DMS114 treated with DMSO at 0.1 percent for 48 hours (cell line): Measurements from ENCODE around the gene HDDC2.

ENCODE experiments used
- DNase-seq: peaks from one replicate; lab custom pipeline; 2025; ENCODE audit not compliant: unreplicated experiment; lab: John Stamatoyannopoulos, UW

The HDDC2 gene

DNA sequence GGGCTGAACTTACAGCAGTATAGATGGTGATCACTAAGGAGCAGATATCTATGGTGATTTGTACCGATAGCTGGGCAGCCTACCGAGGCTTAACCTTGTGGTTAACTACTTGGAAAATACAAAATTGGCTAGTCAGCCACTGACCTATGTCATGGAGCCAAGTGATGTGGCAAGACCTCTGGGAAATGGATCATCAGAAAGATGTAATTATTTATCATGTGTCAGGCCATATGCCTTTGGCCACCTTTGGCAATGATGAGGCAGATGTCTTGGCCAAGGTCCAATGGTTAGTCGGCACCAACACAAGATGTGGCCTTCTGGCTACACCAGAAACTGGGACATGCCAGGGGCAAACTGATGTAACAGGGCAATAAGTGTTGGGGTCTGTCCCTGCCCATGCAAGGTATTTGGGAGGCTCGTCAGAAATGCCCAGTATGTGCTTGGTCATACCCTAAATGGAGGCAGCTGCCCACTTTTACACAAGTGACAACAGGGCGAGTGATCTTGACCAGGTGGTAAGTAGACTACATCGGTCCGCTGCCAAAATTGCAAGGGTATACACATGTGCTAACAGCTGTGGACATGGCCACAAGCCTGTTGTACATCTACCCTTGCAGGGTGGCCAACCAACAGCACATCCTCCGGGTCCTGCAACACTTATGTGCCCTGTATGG, 30.1 kb downstream of the HDDC2 start:
- no peak for DNase-seq

DNA sequence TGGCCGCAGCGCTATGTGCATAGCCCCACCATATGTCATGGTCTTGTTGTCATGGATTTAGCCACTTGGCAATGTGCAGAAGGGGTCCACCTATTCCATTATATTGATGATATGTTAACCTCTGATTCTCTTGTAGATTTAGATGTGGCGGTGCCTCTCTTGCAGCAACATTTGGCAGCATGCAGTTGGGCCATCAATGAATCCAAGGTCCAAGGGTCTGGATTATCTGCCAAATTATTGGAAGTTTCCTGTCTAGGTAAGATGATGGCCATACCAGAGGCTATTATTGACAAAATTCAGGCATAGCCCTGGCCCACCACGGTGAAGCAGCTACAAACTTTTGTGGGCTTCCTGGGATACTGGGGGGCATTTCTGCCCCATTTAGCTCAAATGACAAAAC, 31.4 kb downstream of the HDDC2 start:
- DNase-seq, result no peak

GRCh38 chr6:125269328-125269985, 32.3 kb downstream of the HDDC2 start:
- no peak for DNase-seq

DNA sequence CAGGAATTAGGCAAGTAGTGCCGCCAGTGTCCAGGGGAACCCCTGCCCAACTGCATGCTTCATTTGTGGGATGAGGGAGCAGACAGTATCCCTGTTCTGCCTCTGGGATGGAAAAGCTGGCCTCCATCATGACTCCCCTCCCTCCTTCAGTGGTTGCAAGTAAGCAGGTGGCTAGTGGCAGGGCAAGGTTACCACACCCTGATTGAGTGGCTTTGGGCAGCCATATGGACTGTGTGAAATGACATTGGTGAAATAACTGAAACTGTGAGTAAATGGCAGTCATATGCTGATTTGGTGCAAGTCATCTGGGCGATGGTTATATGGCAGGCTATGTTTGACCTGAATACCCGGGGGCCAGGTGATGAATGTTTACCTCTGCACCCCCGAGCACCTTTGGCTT, 33.0 kb downstream of the HDDC2 start:
- no peak for DNase-seq

GRCh38 chr6:125267806-125268523, 33.8 kb downstream of the HDDC2 start:
- no peak for DNase-seq

DNA sequence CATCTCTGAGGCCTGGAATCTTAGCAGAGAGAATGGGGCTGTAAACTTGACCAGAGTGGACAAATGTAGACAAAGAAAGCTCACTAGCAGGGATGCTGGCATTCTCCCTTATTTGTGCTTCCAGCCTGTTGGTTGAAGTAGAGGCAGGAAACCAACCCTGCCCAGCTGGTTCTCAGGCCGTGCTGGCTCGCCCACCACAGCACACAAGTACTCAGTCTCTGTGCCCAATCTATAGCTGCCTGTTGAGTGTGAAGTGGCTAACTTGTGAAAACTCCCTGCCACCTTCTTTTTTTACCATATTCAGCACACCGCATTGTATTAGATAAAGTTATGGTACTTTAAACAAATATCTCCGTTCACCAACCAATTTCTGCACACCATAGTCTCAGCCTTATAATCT, 37.3 kb downstream of the HDDC2 start:
- no peak for DNase-seq

DNA sequence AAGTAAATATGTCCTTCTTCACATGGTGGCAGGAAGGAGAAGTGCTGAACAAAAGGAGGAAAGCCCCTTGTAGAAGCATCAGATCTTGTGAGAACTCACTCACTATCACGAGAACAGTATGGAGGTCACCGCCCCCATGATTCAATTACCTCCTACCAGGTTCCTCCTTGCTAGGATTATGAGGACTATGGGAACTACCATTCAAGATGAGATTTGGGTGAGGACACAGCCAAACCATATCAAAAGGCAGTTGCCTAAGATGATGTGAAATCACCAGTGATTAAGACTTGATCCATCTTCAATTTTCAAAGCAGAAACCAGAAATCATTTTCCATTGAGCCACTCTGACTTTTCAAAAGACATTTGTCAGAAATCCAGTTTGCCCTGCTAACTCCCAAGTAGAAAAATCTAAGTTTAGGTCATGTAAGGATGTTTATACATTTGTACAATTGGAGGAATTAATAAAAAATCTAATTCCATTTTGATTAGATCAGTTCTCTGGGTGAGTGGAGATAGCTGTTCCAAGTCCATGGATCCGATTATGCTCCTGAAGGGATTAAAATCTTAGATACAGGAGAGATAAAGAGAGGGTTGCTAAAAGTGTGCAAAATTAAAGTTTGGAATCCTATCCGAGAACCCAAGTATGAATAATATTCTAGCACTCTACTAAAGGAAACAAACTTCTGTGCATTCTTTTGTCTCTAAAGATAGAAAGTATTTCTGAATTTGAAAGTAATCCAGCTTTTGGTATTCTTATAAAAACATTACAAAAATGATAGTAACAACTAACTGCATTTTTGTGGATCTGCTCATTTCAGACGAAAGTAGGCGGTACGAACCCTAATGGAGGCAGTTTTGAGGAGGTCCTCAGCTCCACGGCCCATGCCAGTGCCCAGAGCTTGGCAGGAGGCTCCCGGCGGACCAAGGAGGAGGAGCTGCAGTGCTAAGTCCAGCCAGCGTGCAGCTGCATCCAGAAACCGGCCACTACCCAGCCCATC, 39.5 kb downstream of the HDDC2 start:
- DNase-seq, result no peak

DNA sequence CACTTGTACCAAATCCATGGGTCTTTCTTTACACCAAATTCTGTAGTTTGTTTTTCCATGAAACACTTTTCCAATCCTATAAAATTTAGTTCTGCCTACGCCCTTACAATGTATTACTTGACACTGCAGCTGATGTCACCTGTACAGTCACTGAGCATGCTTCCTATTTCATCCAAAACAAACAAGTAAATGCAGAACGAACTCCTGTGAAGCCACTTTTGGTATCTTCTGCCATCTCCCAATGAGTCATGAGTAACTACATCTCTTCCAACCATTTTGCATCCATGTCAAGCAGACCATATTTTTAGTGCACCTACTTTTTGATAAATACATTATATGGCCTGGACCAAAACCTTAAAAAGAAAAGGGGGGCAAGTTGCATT, 42.4 kb downstream of the HDDC2 start:
- no peak for DNase-seq

DNA sequence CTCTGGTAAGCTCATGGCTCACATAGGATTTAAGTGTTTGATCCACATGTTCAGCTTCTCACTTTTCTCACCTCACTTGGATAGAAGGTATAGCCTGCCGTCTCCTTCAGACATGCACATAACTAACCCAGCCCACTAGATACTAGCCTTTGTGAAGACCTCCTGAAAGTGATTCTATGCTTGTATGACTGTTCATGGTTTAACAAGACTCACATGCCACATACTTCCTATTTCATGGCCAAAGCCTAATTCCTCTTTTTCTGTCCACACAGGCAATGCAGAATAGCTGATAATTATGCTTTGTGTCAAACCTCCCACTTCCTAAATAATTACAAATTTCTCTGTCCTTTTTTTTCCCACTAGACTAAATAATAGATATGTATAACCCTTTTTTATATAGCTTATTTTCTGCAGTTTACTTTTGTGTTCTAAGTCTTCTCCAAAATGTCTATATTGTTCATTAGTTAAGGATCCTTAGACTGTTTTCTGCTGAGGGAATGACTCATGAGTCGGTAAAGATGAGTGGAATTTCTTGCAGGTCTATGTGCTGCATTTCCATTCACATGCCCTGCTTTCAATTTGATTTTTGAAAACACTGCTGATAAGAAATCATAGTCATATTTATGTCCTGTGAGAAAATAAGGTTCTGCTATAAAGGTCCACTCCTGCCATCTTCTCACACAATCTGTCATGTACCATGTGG, 43.0 kb downstream of the HDDC2 start:
- DNase-seq, result no peak

DNA sequence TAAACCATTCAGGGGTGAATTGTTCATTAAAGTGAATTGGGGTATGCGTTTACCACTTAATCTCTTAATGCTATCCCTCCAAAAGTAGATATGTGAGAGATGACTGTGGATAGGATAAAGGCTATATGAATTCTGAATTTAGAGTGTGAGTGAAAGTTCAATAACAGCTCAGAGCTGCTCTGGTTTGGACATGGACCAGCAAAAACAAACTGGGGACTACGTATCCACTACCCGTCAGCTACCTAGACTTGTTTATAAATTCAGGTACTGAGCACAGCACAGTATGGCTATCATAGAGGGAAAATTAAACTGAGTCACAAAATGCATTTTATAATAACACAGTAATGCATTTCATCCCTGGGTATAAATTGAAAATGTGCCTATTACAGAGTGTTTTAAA, 44.4 kb downstream of the HDDC2 start:
- DNase-seq, result no peak

DNA sequence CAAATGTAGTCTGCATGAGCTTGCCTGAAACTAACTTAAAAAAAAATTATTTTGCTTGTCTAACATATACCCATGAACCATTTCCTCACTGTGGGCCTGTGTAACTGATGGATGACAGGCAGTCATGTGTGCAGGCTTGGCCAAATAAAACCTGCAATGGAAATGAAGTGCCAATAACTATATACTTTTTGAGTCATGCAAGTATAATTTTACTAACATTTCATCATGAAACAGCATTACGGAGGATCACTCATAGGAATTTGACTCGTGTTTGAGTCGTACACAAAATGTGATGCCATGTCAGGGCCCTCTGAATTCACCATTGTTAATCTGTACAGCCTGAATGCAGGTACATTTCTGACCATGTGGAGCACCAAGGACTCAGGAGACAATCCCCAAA, 46.6 kb downstream of the HDDC2 start:
- no peak for DNase-seq

DNA sequence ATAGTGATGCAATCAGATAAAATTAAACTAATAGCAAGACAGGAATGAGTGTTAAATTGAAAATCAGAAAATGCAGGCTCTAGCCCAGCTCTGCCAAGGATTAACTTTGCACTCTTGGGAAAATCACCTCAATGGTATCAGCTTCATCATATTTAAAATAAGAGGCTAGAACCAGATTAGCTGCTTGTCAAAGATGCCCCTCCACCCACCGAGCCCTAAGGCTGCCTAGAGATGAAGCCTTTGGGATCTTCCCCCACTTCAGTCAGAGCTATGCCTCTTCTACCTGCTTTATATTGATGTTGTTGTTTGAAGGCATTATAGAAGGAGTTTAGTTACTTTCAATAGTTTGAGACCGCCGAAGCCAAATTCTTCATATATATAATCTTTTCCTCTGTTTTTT, 47.4 kb downstream of the HDDC2 start:
- no peak for DNase-seq

GRCh38 chr6:125253881-125254280, 47.9 kb downstream of the HDDC2 start:
- DNase-seq, result no peak

- no peak for DNase-seq
These were observed 48.9 kb downstream of the HDDC2 start for GRCh38 chr6:125252891-125253290.

GRCh38 chr6:125251516-125252220, 50.1 kb downstream of the HDDC2 start:
- no peak for DNase-seq

DNA sequence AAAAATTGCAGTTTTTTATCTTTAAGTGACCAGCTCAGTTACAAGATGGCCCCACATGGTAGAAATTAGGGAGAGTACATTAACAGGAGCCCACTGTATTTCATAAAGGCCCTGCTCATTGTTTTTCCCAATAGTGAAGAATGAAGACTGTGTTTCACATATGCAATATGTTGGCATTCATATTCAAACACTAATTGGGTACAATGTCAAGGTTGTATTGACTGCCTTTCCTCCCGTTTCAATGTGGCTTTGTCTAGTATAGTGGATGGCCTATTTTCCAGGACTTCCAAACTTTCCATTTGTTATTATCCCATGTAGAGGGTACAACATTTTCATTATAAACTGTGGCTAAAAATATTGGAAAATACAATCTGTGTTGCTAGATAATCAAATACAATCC, 51.3 kb downstream of the HDDC2 start:
- DNase-seq, result no peak

DNA sequence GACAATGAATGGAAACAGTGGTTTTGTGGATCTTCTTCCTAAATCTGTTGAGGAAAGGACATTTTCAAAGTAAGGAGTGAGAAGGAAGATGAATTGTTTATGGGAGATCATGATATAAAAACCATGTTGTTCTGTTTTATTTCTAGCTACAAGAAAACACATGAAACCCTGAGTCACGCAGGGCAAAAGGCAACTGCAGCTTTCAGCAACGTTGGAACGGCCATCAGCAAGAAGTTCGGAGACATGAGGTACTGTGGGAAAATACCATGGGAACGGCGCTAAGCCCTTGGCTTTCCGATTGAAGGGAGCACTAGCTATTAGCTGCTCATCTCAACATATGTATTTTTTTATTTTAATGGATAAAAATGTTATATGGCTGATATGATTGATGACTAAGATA, 53.6 kb downstream of the HDDC2 start:
- no peak for DNase-seq

DNA sequence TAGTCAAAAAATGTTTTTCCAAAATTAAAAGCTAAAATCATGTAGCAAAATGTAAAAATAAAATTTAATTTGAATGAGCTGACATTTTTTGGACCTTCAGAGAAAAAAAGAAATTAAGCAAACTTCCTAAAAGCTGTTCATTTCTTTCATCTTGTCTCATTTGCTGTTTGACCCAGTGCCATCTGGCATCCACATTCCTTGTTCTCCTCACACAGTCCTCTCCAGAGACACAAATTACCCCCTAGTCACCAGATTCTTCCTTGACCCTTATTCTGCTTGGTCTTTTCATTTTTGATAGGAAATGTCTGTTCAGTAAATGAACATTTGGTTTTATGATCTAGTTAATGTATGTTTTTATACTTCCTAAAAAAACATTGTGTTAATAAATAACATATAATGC, 55.2 kb downstream of the HDDC2 start:
- no peak for DNase-seq

- DNase-seq, result no peak
These were observed 56.1 kb downstream of the HDDC2 start for GRCh38 chr6:125245523-125246264.
